Measurements from ENCODE around the gene ARF5. TPM values are rescaled to one million over a fixed set of nuclear protein-coding genes. Genes with fewer than 3 reads are reported as not detected.
"Not testable (repeated sequence)": the region's sequence is repeated elsewhere in the genome, so short reads cannot be mapped to it uniquely, and the experiment has no call there.

The ARF5 gene
- 110 and 118 TPM in 2 replicates for total RNA-seq

GRCh38 chr7:127588019-127588696, at the start of gene ARF5:
TSS of gene ARF5 (plus strand) at chr7:127588411. CDS start at chr7:127588499, 88 bp downstream.
- H3K27me3 Mint-ChIP-seq, result no peaks in the 10 kb centered on the region
- peak; percentile 84 for ATAC-seq (ENCODE audit: low read depth)
- peak within 1 kb of the TSS; percentile 80 for H3K27ac Mint-ChIP-seq
- H3K36me3 Mint-ChIP-seq (ENCODE audit: low read depth), result peaks cover 35% of the 10 kb centered on the region
- CTCF ChIA-PET, result no interaction called here
- TF ChIP-seq, protein P1, sequence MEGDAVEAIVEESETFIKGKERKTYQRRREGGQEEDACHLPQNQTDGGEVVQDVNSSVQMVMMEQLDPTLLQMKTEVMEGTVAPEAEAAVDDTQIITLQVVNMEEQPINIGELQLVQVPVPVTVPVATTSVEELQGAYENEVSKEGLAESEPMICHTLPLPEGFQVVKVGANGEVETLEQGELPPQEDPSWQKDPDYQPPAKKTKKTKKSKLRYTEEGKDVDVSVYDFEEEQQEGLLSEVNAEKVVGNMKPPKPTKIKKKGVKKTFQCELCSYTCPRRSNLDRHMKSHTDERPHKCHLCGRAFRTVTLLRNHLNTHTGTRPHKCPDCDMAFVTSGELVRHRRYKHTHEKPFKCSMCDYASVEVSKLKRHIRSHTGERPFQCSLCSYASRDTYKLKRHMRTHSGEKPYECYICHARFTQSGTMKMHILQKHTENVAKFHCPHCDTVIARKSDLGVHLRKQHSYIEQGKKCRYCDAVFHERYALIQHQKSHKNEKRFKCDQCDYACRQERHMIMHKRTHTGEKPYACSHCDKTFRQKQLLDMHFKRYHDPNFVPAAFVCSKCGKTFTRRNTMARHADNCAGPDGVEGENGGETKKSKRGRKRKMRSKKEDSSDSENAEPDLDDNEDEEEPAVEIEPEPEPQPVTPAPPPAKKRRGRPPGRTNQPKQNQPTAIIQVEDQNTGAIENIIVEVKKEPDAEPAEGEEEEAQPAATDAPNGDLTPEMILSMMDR (IDR thresholded peaks at IDR 0.05), result no peak
- intact Hi-C loops (cut with micrococcal nuclease), result loop anchor here (1.0 to 10.0 kb wide), 3 partner anchors 63 to 519 kb away; no protein-coding TSS in a partner anchor
- peaks cover 49% of the 10 kb centered on the region for H3K4me1 Mint-ChIP-seq
- peak; percentile 90 for DNase-seq
- peak within 1 kb of the TSS; percentile 98 for H3K4me3 Mint-ChIP-seq
- H3K9me3 Mint-ChIP-seq, result no peaks in the 10 kb centered on the region
- POLR2A ChIA-PET, result interaction anchor here (0.6 to 1.9 kb wide), 2 partner anchors 63 to 196 kb away, joined by 5 to 10 read pairs; partner anchors contain the start of gene ZNF800

GRCh38 chr7:127539116-127539515, 49.1 kb upstream of the ARF5 start:
- Mint-ChIP-seq H3K9me3 (no peaks in the 10 kb centered on the region), H3K36me3 (ENCODE audit: low read depth) (no peaks in the 10 kb centered on the region), H3K27ac (no peak overlapping the region), H3K27me3 (peaks cover 30% of the 10 kb centered on the region), H3K4me3 (no peak overlapping the region), H3K4me1 (no peaks in the 10 kb centered on the region)
- CTCF ChIA-PET, result no interaction called here
- no peak for DNase-seq
- TF ChIP-seq, protein P1 (IDR thresholded peaks at IDR 0.05), result no peak
- POLR2A ChIA-PET, result no interaction called here
- intact Hi-C loops (cut with micrococcal nuclease), result no loop called here
- ATAC-seq (ENCODE audit: low read depth), result no peak

DNA sequence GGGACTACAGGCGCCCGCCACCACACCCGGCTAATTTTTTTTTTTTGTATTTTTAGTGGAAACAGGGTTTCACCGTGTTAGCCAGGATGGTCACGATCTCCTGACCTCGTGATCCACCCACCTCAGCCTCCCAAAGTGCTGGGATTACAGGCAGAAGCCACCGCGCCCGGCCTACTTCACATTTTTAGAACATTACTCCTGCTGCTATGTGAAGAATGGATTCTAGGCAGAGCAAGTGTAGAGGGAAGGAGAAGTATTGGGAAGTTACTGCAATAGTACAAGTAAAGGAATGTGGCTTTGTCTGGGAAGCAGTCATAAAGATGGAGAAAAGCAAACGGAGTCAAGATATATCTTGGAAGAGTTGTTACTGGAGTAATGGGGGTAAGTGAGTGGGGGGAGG, 47.8 kb upstream of the ARF5 start:
- CTCF ChIA-PET; POLR2A ChIA-PET; H3K4me1 Mint-ChIP-seq; H3K27ac Mint-ChIP-seq; H3K36me3 Mint-ChIP-seq (ENCODE audit: low read depth); ATAC-seq (ENCODE audit: low read depth); H3K9me3 Mint-ChIP-seq; intact Hi-C loops (cut with micrococcal nuclease); H3K4me3 Mint-ChIP-seq; DNase-seq: not testable (repeated sequence)
- peaks cover 28% of the 10 kb centered on the region for H3K27me3 Mint-ChIP-seq

- ChIA-PET CTCF (no interaction called here), POLR2A (no interaction called here)
- ATAC-seq (ENCODE audit: low read depth) (no peak), DNase-seq (no peak)
- H3K36me3 Mint-ChIP-seq (ENCODE audit: low read depth), result no peaks in the 10 kb centered on the region
- H3K27me3 Mint-ChIP-seq, result peaks cover 18% of the 10 kb centered on the region
- H3K27ac Mint-ChIP-seq, result no peak overlapping the region
- intact Hi-C loops (cut with micrococcal nuclease), result no loop called here
- TF ChIP-seq, protein P1 (IDR thresholded peaks at IDR 0.05), result no peak
- no peaks in the 10 kb centered on the region for H3K4me1 Mint-ChIP-seq
- H3K9me3 Mint-ChIP-seq, result peaks cover 6% of the 10 kb centered on the region
- H3K4me3 Mint-ChIP-seq, result no peak overlapping the region
Observed at GRCh38 chr7:127541548-127541947, 46.7 kb upstream of the ARF5 start.

DNA sequence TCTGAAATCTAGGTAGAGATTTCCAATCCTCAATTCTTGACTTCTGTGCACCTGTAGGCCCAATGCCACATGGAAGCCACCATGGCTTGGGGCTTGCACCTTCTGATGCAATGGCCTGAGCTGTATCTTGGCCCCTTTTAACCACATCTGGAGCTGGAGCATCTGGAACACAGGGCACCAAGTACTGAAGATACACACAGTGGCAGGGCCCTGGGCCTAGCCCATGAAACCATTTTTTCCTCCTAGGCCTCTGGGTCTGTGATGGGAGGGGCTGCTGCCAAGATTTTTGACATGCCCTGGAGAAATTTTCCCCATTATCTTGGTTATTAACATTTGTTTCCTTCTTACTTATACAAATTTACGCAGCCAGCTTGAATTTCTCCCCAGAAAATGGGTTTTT, 41.9 kb upstream of the ARF5 start:
- Mint-ChIP-seq H3K27ac (no peak overlapping the region), H3K9me3 (peaks cover 8% of the 10 kb centered on the region), H3K27me3 (peaks cover 4% of the 10 kb centered on the region), H3K36me3 (ENCODE audit: low read depth) (no peaks in the 10 kb centered on the region), H3K4me1 (no peaks in the 10 kb centered on the region), H3K4me3 (no peak overlapping the region)
- ATAC-seq (ENCODE audit: low read depth) (no peak), DNase-seq (no peak)
- intact Hi-C loops (cut with micrococcal nuclease), result no loop called here
- TF ChIP-seq, protein P1 (IDR thresholded peaks at IDR 0.05), result no peak
- ChIA-PET POLR2A (no interaction called here), CTCF (no interaction called here)

Data from activated B cell treated with CpG ODN at 0.5 μM for 24 hours (primary cell).